Stimulated activated CD8-positive, alpha-beta memory T cell treated with anti-CD3 and anti-CD28 coated beads, Interleukin-2, amount 100 ng/mL, for 1 hour (primary cell): ENCODE measurements around the gene DDC.
"Not testable (repeated sequence)": the region's sequence is repeated elsewhere in the genome, so short reads cannot be mapped to it uniquely, and the experiment has no call there.

Source experiments
- DNase-seq, 2 donors: peaks; one replicate each; pipeline ENCODE4 v3.0.0-alpha.2; 2020; ENCODE audit warnings: low read depth in 2 of 2

Gene DDC

DNA sequence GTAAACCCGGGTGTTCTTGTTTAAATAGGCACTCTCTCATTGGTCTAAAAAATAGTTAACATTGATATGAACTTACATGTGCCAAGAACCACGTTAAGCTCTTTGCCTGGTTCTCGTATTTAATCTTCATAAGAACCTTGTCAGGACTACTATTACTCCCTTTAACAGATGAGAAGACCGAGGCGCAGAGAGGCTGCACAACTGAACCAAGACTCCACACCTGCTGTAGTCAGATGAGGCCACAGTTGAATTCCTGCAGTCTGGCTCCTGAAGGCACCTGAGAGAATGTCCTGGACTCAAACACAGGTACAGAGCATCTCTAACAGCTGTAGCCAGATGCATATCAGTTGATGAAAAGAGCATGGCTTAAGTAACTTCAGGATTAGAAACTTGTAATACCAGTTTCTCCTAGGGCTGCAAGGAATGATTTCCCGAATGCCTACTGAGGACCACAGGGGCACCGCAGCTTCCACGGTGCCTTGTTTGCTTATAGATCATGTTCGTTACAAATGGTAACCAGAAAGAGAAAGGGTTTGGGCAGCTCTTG is 9.5 kb downstream of the DDC start:
- DNase-seq: no peak

GRCh38 chr7:50554431-50555322 is 10.5 kb downstream of the DDC start:
- no peak for DNase-seq

DNA sequence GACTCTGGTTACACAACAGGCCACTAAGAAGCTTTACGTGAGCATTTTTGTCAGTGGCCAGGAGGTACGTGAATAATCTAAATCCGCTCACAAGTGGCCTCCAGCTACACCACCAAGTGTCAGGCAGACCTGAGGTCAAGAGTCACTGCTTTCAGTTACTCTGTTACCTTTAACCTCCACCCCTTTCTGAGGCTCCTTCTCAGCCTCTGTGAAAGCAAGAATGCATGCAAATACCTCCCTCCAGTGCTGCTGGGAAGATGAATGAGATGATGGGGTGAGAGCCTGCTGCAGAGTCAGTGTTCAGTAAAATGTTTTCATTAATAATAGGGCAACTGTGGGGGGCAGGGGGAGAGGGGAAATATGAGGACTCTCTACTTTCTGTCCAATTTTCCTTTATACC is 11.2 kb downstream of the DDC start:
- no peak for DNase-seq

- DNase-seq: no peak
Observed at GRCh38 chr7:50552921-50553320, 12.3 kb downstream of the DDC start.

GRCh38 chr7:50552139-50552538 is 13.1 kb downstream of the DDC start:
- no peak for DNase-seq

GRCh38 chr7:50545613-50546012 is 19.6 kb downstream of the DDC start:
- not testable (repeated sequence) for DNase-seq

GRCh38 chr7:50544992-50545391 is 20.2 kb downstream of the DDC start:
- no peak for DNase-seq

- DNase-seq: no peak
Observed at GRCh38 chr7:50543776-50544442, 21.3 kb downstream of the DDC start.

DNA sequence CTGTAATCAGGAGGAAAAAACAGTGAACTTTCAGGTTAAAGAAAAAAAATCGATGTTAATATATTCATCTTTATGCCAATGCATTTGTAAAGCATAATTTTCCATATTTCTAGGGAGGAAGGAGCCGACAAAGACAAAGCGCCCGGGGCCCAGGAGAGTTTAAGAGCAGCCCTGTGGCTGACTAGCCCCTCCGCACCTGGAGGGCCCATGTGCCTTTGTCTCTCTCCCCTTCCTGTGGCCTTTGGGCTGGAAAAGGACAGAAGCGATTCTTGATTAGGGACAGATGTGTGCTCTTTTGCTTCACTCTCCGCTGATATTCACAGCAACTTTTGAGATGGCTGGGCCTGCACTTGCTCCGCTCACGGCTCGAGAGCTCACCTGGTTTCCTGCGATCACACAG is 23.1 kb downstream of the DDC start:
- no peak for DNase-seq

- no peak for DNase-seq
Observed at GRCh38 chr7:50540785-50541579, 24.2 kb downstream of the DDC start.

- no peak for DNase-seq
Observed at GRCh38 chr7:50539725-50540124, 25.5 kb downstream of the DDC start.

- DNase-seq: no peak
Observed at GRCh38 chr7:50538478-50538877, 26.7 kb downstream of the DDC start.

GRCh38 chr7:50537417-50537816 is 27.8 kb downstream of the DDC start:
- DNase-seq: no peak

- DNase-seq: not testable (repeated sequence)
Observed at GRCh38 chr7:50535291-50535711, 29.9 kb downstream of the DDC start.

GRCh38 chr7:50534690-50535290 is 30.4 kb downstream of the DDC start:
- DNase-seq: no peak

DNA sequence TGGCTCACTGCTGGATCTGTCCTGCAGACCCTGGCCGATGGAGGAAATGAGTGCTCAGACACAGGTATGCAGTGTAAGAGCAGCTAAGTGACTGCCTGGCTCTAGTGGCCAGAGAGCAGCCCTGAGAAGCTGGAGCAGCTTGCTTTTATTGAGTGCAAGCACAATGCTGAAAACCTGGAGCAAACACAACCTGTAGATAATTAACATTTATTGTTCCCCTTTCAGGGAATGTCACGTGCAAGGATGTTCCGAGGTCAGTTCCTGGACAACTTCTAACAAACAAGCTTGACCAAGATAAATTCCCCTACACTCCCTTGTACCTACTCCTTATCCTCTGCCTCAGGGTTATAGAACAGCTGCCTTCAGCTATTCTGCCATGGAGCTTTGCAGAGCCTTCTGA is 31.3 kb downstream of the DDC start:
- no peak for DNase-seq

DNA sequence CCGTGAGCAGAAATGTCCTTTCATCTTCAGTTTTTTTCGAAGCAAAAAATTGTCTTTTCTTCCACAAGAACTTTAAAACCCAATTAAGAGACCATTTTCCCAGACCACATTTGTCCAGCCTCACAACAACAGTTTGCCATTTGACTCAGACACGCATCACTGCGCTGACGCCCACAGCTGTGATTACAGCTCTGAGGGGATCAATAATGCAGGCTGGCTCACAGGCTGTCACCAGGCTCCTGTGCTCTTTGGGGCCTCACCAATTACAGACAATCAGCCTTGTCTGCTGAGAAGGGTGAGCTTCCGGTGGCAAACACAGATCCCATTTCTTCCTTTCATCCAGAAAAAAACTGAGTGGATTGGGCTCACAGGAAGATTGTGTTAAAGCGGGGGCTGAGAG is 33.3 kb downstream of the DDC start:
- DNase-seq: no peak

DNA sequence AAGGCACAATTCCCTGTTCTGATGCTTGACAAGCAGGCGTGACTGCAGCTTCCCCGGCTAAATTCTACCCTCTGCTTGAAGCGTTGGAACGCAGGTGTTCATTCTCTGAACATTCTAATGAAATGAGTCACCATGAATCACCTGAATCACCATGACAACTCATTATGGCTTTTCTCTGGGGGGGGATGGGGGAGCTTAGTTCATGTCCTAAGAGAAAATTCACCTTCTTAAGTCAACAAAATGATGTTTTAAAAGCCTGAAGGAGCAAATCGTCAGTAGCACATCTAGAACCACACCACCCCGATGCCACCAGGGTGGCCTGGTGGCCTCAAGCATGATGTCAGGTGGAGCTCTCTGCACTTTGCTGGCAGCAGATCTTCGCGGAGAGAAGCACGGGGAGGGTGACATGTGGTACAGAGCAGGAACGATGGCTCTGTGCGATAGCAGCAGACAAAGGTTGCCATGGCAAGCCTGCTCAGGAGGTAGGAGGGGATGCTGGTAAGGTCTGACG is 33.7 kb downstream of the DDC start:
- no peak for DNase-seq

GRCh38 chr7:50530766-50531165 is 34.4 kb downstream of the DDC start:
- DNase-seq: no peak

GRCh38 chr7:50529093-50529862 is 35.9 kb downstream of the DDC start:
- DNase-seq: no peak
